GM12878 (cell line): ENCODE measurements around the gene CRTC1. TPM values are rescaled to one million over a fixed set of nuclear protein-coding genes. Genes with fewer than 3 reads are reported as not detected.
A peak's percentile ranks its signal among the peaks of the same experiment; 100 is the strongest.

Experiments
- ATF7 ChIP-seq: fragments of 450-650 bp; IDR thresholded peaks from 2 replicates; pipeline ENCODE4 v1.6.1; 2016; ENCODE audit warnings: low read depth, mild to moderate bottlenecking
- BHLHE40 ChIP-seq, 2 experiments: fragments of 450-650 bp in 1 of 2; IDR thresholded peaks; 2 replicates each; pipeline ENCODE4 v1.6.1; 2011 to 2017; ENCODE audit warnings: low read depth in 2 of 2, borderline replicate concordance in 1 of 2, improper control_type of control experiment in 1 of 2, low read length in 1 of 2, mild to moderate bottlenecking in 1 of 2
- CEBPZ ChIP-seq: fragments of 150-350 bp; IDR thresholded peaks from 2 replicates; pipeline ENCODE4 v1.6.1; 2016; ENCODE audit warnings: low read depth, low read length
- CTCF ChIP-seq, 3 experiments: IDR thresholded peaks in 2 of 3; conservative IDR thresholded peaks in 1 of 3; 2 replicates each; pipeline ENCODE4 v1.5.1; 2011; ENCODE audit warnings: low read depth in 3 of 3, low read length in 3 of 3, mild to moderate bottlenecking in 3 of 3, control low read depth in 2 of 3, moderate library complexity in 2 of 3, inconsistent platforms in 1 of 3, mixed read lengths in 1 of 3; ENCODE audit not compliant: control insufficient read depth in 2 of 3, insufficient read depth in 1 of 3; ENCODE audit errors: extremely low read depth in 1 of 3
- E2F8 ChIP-seq: fragments of 450-650 bp; IDR thresholded peaks from 2 replicates; pipeline ENCODE4 v1.6.1; 2018; ENCODE audit warnings: mild to moderate bottlenecking, low read depth, moderate library complexity; ENCODE audit not compliant: partially characterized antibody
- FOXM1 ChIP-seq: IDR thresholded peaks from 2 replicates; pipeline ENCODE4 v1.6.1; 2012; ENCODE audit warnings: low read depth, mild to moderate bottlenecking, inconsistent platforms, low read length, moderate library complexity
- GABPA ChIP-seq: IDR thresholded peaks from 2 replicates; pipeline ENCODE4 v1.6.1; 2014; ENCODE audit warnings: antibody characterized with exemption, low read depth, mild to moderate bottlenecking, inconsistent platforms
- HDGF ChIP-seq: fragments of 450-650 bp; IDR thresholded peaks from 2 replicates; pipeline ENCODE4 v1.6.1; 2016; ENCODE audit warnings: antibody characterized with exemption
- IKZF2 ChIP-seq, 2 experiments: fragments of 450-650 bp; IDR thresholded peaks; 2 replicates each; pipeline ENCODE4 v1.6.1; 2017; ENCODE audit warnings: mild to moderate bottlenecking in 2 of 2, moderate library complexity in 2 of 2
- IRF4 ChIP-seq: IDR thresholded peaks from 2 replicates; pipeline ENCODE4 v1.6.1; 2011; ENCODE audit warnings: low read depth, low read length
- NBN ChIP-seq: fragments of 450-650 bp; IDR thresholded peaks from 2 replicates; pipeline ENCODE4 v1.6.1; 2016
- POLR2A ChIP-seq: IDR thresholded peaks from 2 replicates; pipeline ENCODE4 v1.6.1; 2011; ENCODE audit warnings: low read depth, mild to moderate bottlenecking, low read length
- POLR2AphosphoS2 ChIP-seq: IDR thresholded peaks from 2 replicates; pipeline ENCODE4 v1.6.1; 2011; ENCODE audit warnings: low read depth, mild to moderate bottlenecking, low read length, improper control_type of control experiment, moderate library complexity
- RELA ChIP-seq: fragments of 450-650 bp; IDR thresholded peaks from 2 replicates; pipeline ENCODE4 v1.8.0; 2014; ENCODE audit warnings: borderline replicate concordance; ENCODE audit not compliant: partially characterized antibody
- STAT1 ChIP-seq: fragments of 450-650 bp; conservative IDR thresholded peaks from 2 replicates; pipeline ENCODE4 v1.6.1; 2014; ENCODE audit warnings: antibody characterized with exemption, mild to moderate bottlenecking
- SUPT20H ChIP-seq: IDR thresholded peaks from 2 replicates; pipeline ENCODE4 v1.6.1; 2011; ENCODE audit warnings: low read depth, mild to moderate bottlenecking, low read length, moderate library complexity, borderline replicate concordance; ENCODE audit not compliant: control insufficient read depth
- ZBTB40 ChIP-seq: fragments of 450-650 bp; IDR thresholded peaks from 2 replicates; pipeline ENCODE4 v1.6.1; 2016; ENCODE audit warnings: mild to moderate bottlenecking, moderate library complexity, borderline replicate concordance
- polyA plus RNA-seq, 11 experiments: library from polyadenylated mRNA; depleted of rRNA in 4 of 11; unstranded in 6 of 11; stranded (reverse) in 5 of 11; fragments of >200 nt; fragmentation: Nextera tagmentation in 4 of 11; fragmentation: Illumina TruSeq in 1 of 11; extraction: Ambion mirVana in 4 of 11; extraction: Trizol in 1 of 11; gene quantifications; 1 replicate in 1 of 11; 2 replicates in 10 of 11; pipeline versions ENCODE4 v1.2.1 to v1.2.3, GENCODE V29; 2011 to 2016; ENCODE audit warnings: inconsistent platforms in 2 of 11, missing spikeins in 2 of 11, low read depth in 1 of 11
- total RNA-seq, 4 experiments: library from RNA; depleted of rRNA in 3 of 4; stranded (reverse); fragments of >200 nt in 3 of 4; fragmentation: Illumina TruSeq in 1 of 4; extraction: Trizol in 1 of 4; gene quantifications; 2 replicates each; pipeline versions ENCODE4 v1.2.1 to v1.2.3, GENCODE V29; 2013 to 2021

CRTC1 gene
- total and polyA plus RNA-seq, 10 of the 15 experiments (the other 5 are each of a cell fraction or from before 2014, with no cell fraction given): 0.02 to 4.6 (median 1.1) TPM; not detected in 1

GRCh38 chr19:18636183-18636968 lies 47.1 kb upstream of the CRTC1 start (continued):
- no peak for TF ChIP-seq GABPA
- no peak for TF ChIP-seq IKZF2 (IDR thresholded peaks at IDR 0.05)
- no peak for TF ChIP-seq CTCF (IDR thresholded peaks at IDR 0.05 in 2 of 3, conservative IDR thresholded peaks at IDR 0.05 in 1 of 3; ENCODE audit: control insufficient read depth in 2 of 3, extremely low read depth in 1 of 3, insufficient read depth in 1 of 3, low read depth in 3 of 3, low read length in 3 of 3)
- peak; percentile 72; a peak in 3 of 4 replicates for TF ChIP-seq BHLHE40 (IDR thresholded peaks at IDR 0.05; ENCODE audit: borderline replicate concordance in 1 of 2, low read depth in 2 of 2, low read length in 1 of 2)
- TF ChIP-seq E2F8: no peak
- no peak for TF ChIP-seq FOXM1
- TF ChIP-seq HDGF: peak; percentile 100
- no peak for TF ChIP-seq SUPT20H
- TF ChIP-seq IRF4: no peak
- TF ChIP-seq ATF7: 0 out of 2 replicates have a peak, but pooled peaks have one; percentile 30
- TF ChIP-seq NBN: peak; percentile 91
- TF ChIP-seq RELA: no peak
- no peak for TF ChIP-seq CEBPZ
- no peak for TF ChIP-seq POLR2AphosphoS2
- no peak for TF ChIP-seq STAT1
- no peak for TF ChIP-seq POLR2A
- TF ChIP-seq ZBTB40: no peak
